ENCODE measurements around the gene SV2A. TPM values are rescaled to one million over a fixed set of nuclear protein-coding genes. Genes with fewer than 3 reads are reported as not detected.

SV2A gene
- total RNA-seq, 6 experiments from 2014 or later: 0.12 to 0.50 (median 0.25) TPM

- Histone ChIP-seq H3K36me3 (peaks cover 20 to 42% (median 30%) of the 10 kb centered on the region in 4 donors), H3K27ac (no peak overlapping the region), H3K4me1 (peaks cover 0 to 10% (median 3%) of the 10 kb centered on the region in 4 donors), H3K9me3 (no peaks in the 10 kb centered on the region), H3K4me3 (no peak overlapping the region), H3K27me3 (no peaks in the 10 kb centered on the region)
- 71% methylated on average over 1 of the region's 2 CpGs for WGBS (ENCODE audit: insufficient coverage, low coverage, low lambda C conversion rate, missing lambda C conversion rate)
- ATAC-seq: no peak
- intact Hi-C loops (cut with DNase I): no loop called here
- TF ChIP-seq POLR2A (IDR thresholded peaks at IDR 0.05): no peak
- TF ChIP-seq CTCF (IDR thresholded peaks at IDR 0.05): no peak
- DNase-seq: no peak
Measured at GRCh38 chr1:149925751-149926150, 8.1 kb upstream of the SV2A start.

- intact Hi-C loops (cut with DNase I): no loop called here
- Histone ChIP-seq H3K27me3 (no peaks in the 10 kb centered on the region), H3K36me3 (peaks cover 20 to 42% (median 30%) of the 10 kb centered on the region in 4 donors), H3K9me3 (no peaks in the 10 kb centered on the region), H3K27ac (no peak overlapping the region), H3K4me3 (no peak overlapping the region), H3K4me1 (peaks cover 0 to 10% (median 3%) of the 10 kb centered on the region in 4 donors)
- WGBS (ENCODE audit: insufficient coverage, low coverage, low lambda C conversion rate, missing lambda C conversion rate): 89% methylated on average over 3 of the region's 3 CpGs
- TF ChIP-seq POLR2A (IDR thresholded peaks at IDR 0.05) (no peak), CTCF (IDR thresholded peaks at IDR 0.05) (no peak)
- DNase-seq (no peak), ATAC-seq (no peak)
Measured at GRCh38 chr1:149925345-149925744, 7.7 kb upstream of the SV2A start.

GRCh38 chr1:149923626-149924025 lies 6.0 kb upstream of the SV2A start:
- no peak for DNase-seq
- Histone ChIP-seq H3K4me1 (peaks cover 0 to 13% (median 3%) of the 10 kb centered on the region in 4 donors), H3K36me3 (peaks cover 20 to 42% (median 30%) of the 10 kb centered on the region in 4 donors), H3K9me3 (no peaks in the 10 kb centered on the region), H3K27ac (no peak overlapping the region), H3K4me3 (no peak overlapping the region), H3K27me3 (no peaks in the 10 kb centered on the region)
- intact Hi-C loops (cut with DNase I): no loop called here
- no peak for ATAC-seq
- WGBS (ENCODE audit: insufficient coverage, low coverage, low lambda C conversion rate, missing lambda C conversion rate): 75% methylated on average over 6 of the region's 10 CpGs
- TF ChIP-seq CTCF (IDR thresholded peaks at IDR 0.05): no peak
- TF ChIP-seq POLR2A (IDR thresholded peaks at IDR 0.05): no peak

DNA sequence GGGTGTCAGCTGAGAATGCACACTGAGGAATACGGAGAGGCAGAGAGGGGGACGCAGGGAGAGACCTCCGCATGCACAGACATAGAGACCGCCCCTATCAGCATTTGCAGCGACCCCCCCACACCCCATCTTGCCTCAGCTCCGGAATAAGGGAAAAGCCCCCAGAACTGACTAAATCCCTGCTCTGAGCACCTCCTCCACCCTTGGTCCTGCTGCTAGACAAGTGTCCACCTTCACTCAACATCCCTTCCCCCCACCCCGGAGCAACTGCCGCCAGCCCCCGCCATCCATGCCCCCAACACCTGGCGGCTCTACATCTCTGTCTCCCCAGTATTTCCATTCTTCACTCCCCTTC lies 769 bp downstream of the SV2A start:
- 13% methylated on average over 8 of the region's 10 CpGs for WGBS (ENCODE audit: insufficient coverage, low coverage, low lambda C conversion rate, missing lambda C conversion rate)
- Histone ChIP-seq H3K4me1 (peaks cover 0 to 10% (median 0%) of the 10 kb centered on the region in 4 donors), H3K9me3 (no peaks in the 10 kb centered on the region), H3K27me3 (no peaks in the 10 kb centered on the region), H3K36me3 (no peaks in the 10 kb centered on the region), H3K27ac (no peak overlapping the region), H3K4me3 (no peak overlapping the region)
- DNase-seq: no peak
- intact Hi-C loops (cut with DNase I): no loop called here
- no peak for ATAC-seq
- TF ChIP-seq CTCF (IDR thresholded peaks at IDR 0.05): no peak
- no peak for TF ChIP-seq POLR2A (IDR thresholded peaks at IDR 0.05)

Data from right lobe of liver (tissue), 6 donors.